CD4-positive, alpha-beta T cell (primary cell): ENCODE data around the gene LSAMP. TPM values are rescaled to one million over a fixed set of nuclear protein-coding genes. Genes with fewer than 3 reads are reported as not detected.

ENCODE experiments used
- ATAC-seq: fragments of 200-7000 bp; cut with Tn5 transposase; one replicate; pipeline ENCODE4 v1.10.0; 2022; ENCODE audit warnings: mild to moderate bottlenecking; ENCODE audit not compliant: poor library complexity
- CTCF ChIA-PET: fragments of 350-600 bp; sonication (Branson Sonifier 250); formaldehyde crosslinking; loops from one replicate; lab custom pipeline; 2021; ENCODE audit warnings: antibody characterized with exemption, inconsistent platforms; lab: Charles Lee
- POLR2A ChIA-PET: fragments of 350-600 bp; sonication (Branson Sonifier 250); formaldehyde crosslinking; loops from one replicate; lab custom pipeline; 2021; ENCODE audit warnings: antibody characterized with exemption, inconsistent platforms; lab: Charles Lee
- DNase-seq, 14 experiments: peaks; one replicate each; pipeline ENCODE4 v3.0.0-alpha.2; 2013 to 2020; ENCODE audit warnings: mixed read lengths in 2 of 14
- H3K27ac ChIP-seq, 2 donors: one replicate each; pipeline versions ENCODE4 v1.5.1 to v1.7.0; 2013; ENCODE audit warnings: low read length in 2 of 2, low read depth in 1 of 2, mild to moderate bottlenecking in 1 of 2
- H3K27me3 ChIP-seq, 2 experiments: 1 replicate in 1 of 2; 2 replicates in 1 of 2; pipeline versions ENCODE4 v1.6.1 to v1.7.0; 2013; ENCODE audit warnings: low read length in 2 of 2, control low read depth in 1 of 2, mild to moderate bottlenecking in 1 of 2, moderate library complexity in 1 of 2; ENCODE audit not compliant: insufficient read depth in 2 of 2, control insufficient read depth in 1 of 2
- H3K36me3 ChIP-seq: one replicate; pipeline ENCODE4 v1.6.1; 2013; ENCODE audit warnings: low read length, control low read depth; ENCODE audit not compliant: insufficient read depth
- H3K4me1 ChIP-seq: one replicate; pipeline ENCODE4 v1.6.1; 2013; ENCODE audit warnings: low read length, control low read depth; ENCODE audit not compliant: insufficient read depth
- H3K4me3 ChIP-seq: one replicate; pipeline ENCODE4 v1.5.1; 2013; ENCODE audit warnings: mild to moderate bottlenecking, low read length, moderate library complexity
- H3K9me3 ChIP-seq, 2 experiments: 1 replicate in 1 of 2; 2 replicates in 1 of 2; pipeline versions ENCODE4 v1.6.1 to v1.7.0; 2013; ENCODE audit warnings: low read length in 2 of 2, mild to moderate bottlenecking in 2 of 2, control low read depth in 1 of 2, moderate library complexity in 1 of 2; ENCODE audit not compliant: control insufficient read depth in 1 of 2, insufficient read depth in 1 of 2
- H3K27ac Mint-ChIP-seq: one replicate; pipeline ENCODE4 v1.8.0; 2020; ENCODE audit warnings: mixed read lengths
- H3K27me3 Mint-ChIP-seq: one replicate; pipeline ENCODE4 v1.8.0; 2021; ENCODE audit warnings: mixed read lengths
- H3K36me3 Mint-ChIP-seq: one replicate; pipeline ENCODE4 v1.8.0; 2021; ENCODE audit warnings: low read depth, mixed read lengths
- H3K4me1 Mint-ChIP-seq: one replicate; pipeline ENCODE4 v1.8.0; 2021; ENCODE audit warnings: low read depth, mixed read lengths
- H3K4me3 Mint-ChIP-seq: one replicate; pipeline ENCODE4 v1.8.0; 2020; ENCODE audit warnings: mild to moderate bottlenecking, mixed read lengths
- H3K9me3 Mint-ChIP-seq: one replicate; pipeline ENCODE4 v1.8.0; 2020; ENCODE audit warnings: mixed read lengths
- CTCF ChIP-seq: fragments of 200-600 bp; IDR thresholded peaks from one replicate; pipeline ENCODE4 v1.8.0; 2022; ENCODE audit warnings: antibody characterized with exemption, mild to moderate bottlenecking
- intact Hi-C, 2 experiments: fragments of 100-400 bp; cut with DNase I in 1 of 2; cut with micrococcal nuclease in 1 of 2; formaldehyde crosslinking; loops; one replicate each; pipeline versions ENCODE4 v1.15.1 to v1.9.0; 2023 to 2025; cut with DNase I, micrococcal nuclease
- total RNA-seq, 174 experiments: library from RNA in 2 of 174; stranded (reverse) in 2 of 174; gene quantifications; one replicate each; pipeline ENCODE4 v1.2.3 and lab custom pipeline; 2021 to 2026

The LSAMP gene
- total RNA-seq, 2 experiments from 2014 or later, result not detected

DNA sequence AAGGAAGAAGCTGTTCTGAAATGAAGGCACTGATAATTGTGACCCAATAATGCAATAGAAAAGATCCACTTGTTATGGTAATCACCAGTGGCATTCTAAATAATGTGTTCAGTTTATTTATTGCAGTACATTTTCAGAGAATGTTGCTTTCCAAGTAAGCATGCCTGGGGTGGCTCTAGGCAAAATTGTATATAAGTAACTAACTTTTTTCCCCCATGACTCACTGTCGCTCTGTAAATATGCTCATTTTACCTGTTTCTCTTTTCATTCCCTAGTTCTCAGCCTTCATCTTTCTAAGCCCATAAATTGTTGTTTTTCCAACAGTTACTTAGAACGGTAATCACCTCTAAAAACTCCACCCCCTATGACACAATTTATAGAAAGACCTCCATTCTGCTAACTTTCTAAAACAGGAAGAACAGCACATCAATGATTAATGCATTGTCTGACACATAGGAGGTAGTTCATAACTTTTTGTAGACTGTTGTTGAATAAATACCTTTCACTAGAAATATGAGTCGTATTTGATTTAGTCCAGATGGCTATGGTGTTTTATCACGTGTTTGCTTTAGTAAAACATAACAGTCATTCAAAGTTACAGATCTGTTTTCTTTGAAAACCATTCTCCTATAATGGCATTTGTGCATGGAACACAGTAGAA lies 143.1 kb downstream of the LSAMP start:
- Histone ChIP-seq H3K27ac (no peak overlapping the region), H3K4me3 (no peak overlapping the region), H3K4me1 (no peaks in the 10 kb centered on the region), H3K9me3 (no peaks in the 10 kb centered on the region), H3K27me3 (no peaks in the 10 kb centered on the region), H3K36me3 (no peaks in the 10 kb centered on the region)
- ATAC-seq (no peak), DNase-seq (no peak)
- ChIA-PET CTCF (no interaction called here), POLR2A (no interaction called here)
- H3K4me3 Mint-ChIP-seq, result no peak overlapping the region
- no peaks in the 10 kb centered on the region for H3K27me3 Mint-ChIP-seq
- H3K9me3 Mint-ChIP-seq, result peaks cover 5% of the 10 kb centered on the region
- intact Hi-C loops, result no loop called here
- H3K27ac Mint-ChIP-seq, result no peak overlapping the region
- no peaks in the 10 kb centered on the region for H3K36me3 Mint-ChIP-seq
- H3K4me1 Mint-ChIP-seq, result no peaks in the 10 kb centered on the region
- no peak for TF ChIP-seq CTCF

DNA sequence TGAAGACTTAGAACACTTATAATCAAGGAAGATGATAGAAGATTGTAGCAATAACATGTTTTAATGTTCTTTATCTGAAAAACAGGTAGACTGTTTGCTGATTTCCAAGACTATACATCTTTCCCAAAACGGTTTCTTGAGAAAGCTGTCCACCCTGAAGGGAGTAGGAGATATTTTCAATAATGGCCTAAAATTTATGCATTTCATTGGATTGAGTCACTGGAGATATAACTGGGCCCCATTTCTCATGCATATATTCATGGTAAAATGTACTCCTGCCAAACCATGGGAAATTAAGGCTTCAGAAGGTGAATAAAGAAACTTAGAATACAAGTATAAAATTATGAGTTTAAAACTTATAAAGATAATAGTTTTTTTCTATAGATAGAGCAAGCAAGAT lies 143.9 kb downstream of the LSAMP start:
- no peak overlapping the region for H3K4me3 Mint-ChIP-seq
- TF ChIP-seq CTCF, result no peak
- H3K27ac ChIP-seq, result no peak overlapping the region
- POLR2A ChIA-PET, result no interaction called here
- DNase-seq (no peak), ATAC-seq (no peak)
- H3K36me3 Mint-ChIP-seq, result no peaks in the 10 kb centered on the region
- CTCF ChIA-PET, result no interaction called here
- intact Hi-C loops, result no loop called here
- no peaks in the 10 kb centered on the region for H3K4me1 Mint-ChIP-seq
- H3K27ac Mint-ChIP-seq, result no peak overlapping the region
- H3K36me3 ChIP-seq, result no peaks in the 10 kb centered on the region
- H3K9me3 ChIP-seq, result peaks cover 0 to 2% of the 10 kb centered on the region in 2 experiments
- no peaks in the 10 kb centered on the region for H3K4me1 ChIP-seq
- no peaks in the 10 kb centered on the region for H3K27me3 ChIP-seq
- peaks cover 7% of the 10 kb centered on the region for H3K9me3 Mint-ChIP-seq
- H3K27me3 Mint-ChIP-seq, result no peaks in the 10 kb centered on the region
- no peak overlapping the region for H3K4me3 ChIP-seq

GRCh38 chr3:116300226-116300625 lies 145.1 kb downstream of the LSAMP start:
- no peak for DNase-seq
- Mint-ChIP-seq H3K36me3 (no peaks in the 10 kb centered on the region), H3K27ac (no peak overlapping the region), H3K4me1 (no peaks in the 10 kb centered on the region), H3K4me3 (no peak overlapping the region), H3K27me3 (no peaks in the 10 kb centered on the region), H3K9me3 (peaks cover 7% of the 10 kb centered on the region)
- ChIA-PET CTCF (no interaction called here), POLR2A (no interaction called here)
- no peak overlapping the region for H3K27ac ChIP-seq
- no peak for ATAC-seq
- no peaks in the 10 kb centered on the region for H3K36me3 ChIP-seq
- no peak overlapping the region for H3K4me3 ChIP-seq
- intact Hi-C loops, result no loop called here
- TF ChIP-seq CTCF, result no peak
- H3K4me1 ChIP-seq, result no peaks in the 10 kb centered on the region
- H3K27me3 ChIP-seq, result no peaks in the 10 kb centered on the region
- peaks cover 0 to 5% of the 10 kb centered on the region in 2 experiments for H3K9me3 ChIP-seq
